Hepatocyte (in vitro differentiated cells): ENCODE measurements around the gene CSN2. TPM values are rescaled to one million over a fixed set of nuclear protein-coding genes. Genes with fewer than 3 reads are reported as not detected.

Experiments
- DNase-seq: peaks from one replicate; pipeline ENCODE4 v3.0.0-alpha.2; 2016; ENCODE audit warnings: low spot score
- H2AFZ ChIP-seq: fragments of 200-600 bp; sonication (generic); 2 replicates; pipeline ENCODE4 v1.6.0; 2016; ENCODE audit warnings: antibody characterized with exemption, mild to moderate bottlenecking
- H3K27ac ChIP-seq: fragments of 200-600 bp; sonication (generic); 2 replicates; pipeline ENCODE4 v1.5.1; 2016; ENCODE audit warnings: mild to moderate bottlenecking
- H3K27me3 ChIP-seq: fragments of 200-600 bp; sonication (generic); 2 replicates; pipeline ENCODE4 v1.6.1; 2016
- H3K36me3 ChIP-seq: fragments of 200-600 bp; sonication (generic); replicated peaks from 2 replicates; pipeline ENCODE4 v1.5.1; 2016; ENCODE audit warnings: low read depth; ENCODE audit not compliant: insufficient read depth
- H3K4me1 ChIP-seq: fragments of 200-600 bp; sonication (generic); 2 replicates; pipeline ENCODE4 v1.5.1; 2016; ENCODE audit warnings: mild to moderate bottlenecking, moderate library complexity; ENCODE audit not compliant: insufficient read depth
- H3K4me2 ChIP-seq: fragments of 200-600 bp; sonication (generic); 2 replicates; pipeline ENCODE4 v1.6.0; 2016
- H3K4me3 ChIP-seq: fragments of 200-600 bp; sonication (generic); 2 replicates; pipeline ENCODE4 v1.5.1; 2016; ENCODE audit warnings: mild to moderate bottlenecking
- H3K79me2 ChIP-seq: fragments of 200-600 bp; sonication (generic); 2 replicates; pipeline ENCODE4 v1.6.0; 2017; ENCODE audit warnings: mild to moderate bottlenecking
- H3K9me2 ChIP-seq: fragments of 200-600 bp; sonication (generic); replicated peaks from 2 replicates; pipeline ENCODE4 v1.6.0; 2017; ENCODE audit warnings: mild to moderate bottlenecking; ENCODE audit not compliant: insufficient read depth
- H3K9me3 ChIP-seq: fragments of 200-600 bp; sonication (generic); 2 replicates; pipeline ENCODE4 v1.5.1; 2016; ENCODE audit warnings: low read depth, mild to moderate bottlenecking
- H4K20me1 ChIP-seq: fragments of 200-600 bp; sonication (generic); 2 replicates; pipeline ENCODE4 v1.6.0; 2016; ENCODE audit warnings: mild to moderate bottlenecking; ENCODE audit not compliant: insufficient read depth, poor library complexity, severe bottlenecking
- CTCF ChIP-seq: fragments of 200-600 bp; sonication (generic); IDR thresholded peaks from 2 replicates; pipeline ENCODE4 v1.5.1; 2016; ENCODE audit warnings: antibody characterized with exemption, mild to moderate bottlenecking; ENCODE audit not compliant: poor library complexity
- EZH2 ChIP-seq: fragments of 200-600 bp; sonication (generic); IDR thresholded peaks from 2 replicates; pipeline ENCODE4 v1.6.1; 2016; ENCODE audit warnings: antibody characterized with exemption, mild to moderate bottlenecking, borderline replicate concordance
- EZH2phosphoT487 ChIP-seq: fragments of 200-600 bp; sonication (generic); IDR thresholded peaks from one replicate; pipeline ENCODE4 v1.6.1; 2018; ENCODE audit warnings: antibody characterized with exemption, mild to moderate bottlenecking, low read depth, moderate library complexity; ENCODE audit not compliant: unreplicated experiment, severe bottlenecking
- WGBS: methylation state at CpG from one replicate; pipeline ENCODE4 v1.1.6; 2016; ENCODE audit warnings: low lambda C conversion rate; ENCODE audit errors: missing lambda C conversion rate; 5-methylcytosine and 5-hydroxymethylcytosine counted together
- polyA plus RNA-seq: library from polyadenylated mRNA; unstranded; fragments of >200 nt; fragmentation: Nextera tagmentation; extraction: Ambion mirVana; gene quantifications from 2 replicates; pipeline ENCODE4 v1.2.1, GENCODE V29; 2016
- total RNA-seq: library from RNA; depleted of rRNA; stranded (reverse); fragments of >200 nt; gene quantifications from 2 replicates; pipeline ENCODE4 v1.2.3, GENCODE V29; 2014

The CSN2 gene
- total and polyA plus RNA-seq, 2 experiments from 2014 or later = not detected

GRCh38 chr4:69907151-69907550 is 58.4 kb downstream of the CSN2 start:
- WGBS = 46% methylated on average over 1 of the region's 1 CpG
- TF ChIP-seq CTCF (no peak), EZH2 (no peak), EZH2phosphoT487 (no peak)
- H3K4me1 ChIP-seq = no peaks in the 10 kb centered on the region
- no peak overlapping the region for H2AFZ ChIP-seq
- H3K4me3 ChIP-seq = no peak overlapping the region
- H3K36me3 ChIP-seq = no peaks in the 10 kb centered on the region
- H3K27me3 ChIP-seq = no peaks in the 10 kb centered on the region
- H3K79me2 ChIP-seq = no peaks in the 10 kb centered on the region
- no peak overlapping the region for H3K4me2 ChIP-seq
- H3K27ac ChIP-seq = no peak overlapping the region
- no peaks in the 10 kb centered on the region for H3K9me3 ChIP-seq
- H4K20me1 ChIP-seq = no peaks in the 10 kb centered on the region
- no peak for DNase-seq
- H3K9me2 ChIP-seq = no peaks in the 10 kb centered on the region

Other genes starting within 250 kb of the CSN2 start
- 46.5 and 53.8 TPM in 2 replicates for gene SULT1B1, start 205.1 kb downstream of the CSN2 start, total RNA-seq
- 10.1 and 10.7 TPM in 2 replicates for gene SULT1B1, start 205.1 kb downstream of the CSN2 start, polyA plus RNA-seq
- 69.8 and 72.5 TPM in 2 replicates for gene SULT1E1, start 105.6 kb downstream of the CSN2 start, total RNA-seq
- gene SULT1E1, start 105.6 kb downstream of the CSN2 start, polyA plus RNA-seq = 30.8 and 42.1 TPM in 2 replicates
- not detected in 2 replicates for gene CSN1S1, start 34.7 kb downstream of the CSN2 start, total RNA-seq
- gene CSN1S1, start 34.7 kb downstream of the CSN2 start, polyA plus RNA-seq = not detected in 2 replicates
- gene STATH, start 30.2 kb upstream of the CSN2 start, total RNA-seq = not detected in 2 replicates
- gene STATH, start 30.2 kb upstream of the CSN2 start, polyA plus RNA-seq = not detected in 2 replicates
- not detected in 2 replicates for gene HTN3, start 62.7 kb upstream of the CSN2 start, total RNA-seq
- gene HTN3, start 62.7 kb upstream of the CSN2 start, polyA plus RNA-seq = not detected in 2 replicates
- not detected in 2 replicates for gene HTN1, start 84.7 kb upstream of the CSN2 start, total RNA-seq
- not detected in 2 replicates for gene HTN1, start 84.7 kb upstream of the CSN2 start, polyA plus RNA-seq
- not detected in 2 replicates for gene PRR27, start 188.5 kb upstream of the CSN2 start, total RNA-seq
- gene PRR27, start 188.5 kb upstream of the CSN2 start, polyA plus RNA-seq = 0.48 TPM in 1 of 2 replicates, not detected in the other
- 1.2 and 5.3 TPM in 2 replicates for gene ODAM, start 230.0 kb upstream of the CSN2 start, total RNA-seq
- gene ODAM, start 230.0 kb upstream of the CSN2 start, polyA plus RNA-seq = 3.8 and 5.3 TPM in 2 replicates